Left cardiac atrium (tissue), 2 donors: ENCODE results near the gene CRAT. TPM values are rescaled to one million over a fixed set of nuclear protein-coding genes. Genes with fewer than 3 reads are reported as not detected.

Experiments
- total RNA-seq, 2 donors: library from RNA; stranded (reverse); fragmentation: NEBNext Ultra II Directional; extraction: Animal tissue kit (Norgen Biotek cat#: 25700); gene quantifications; one replicate each; pipeline ENCODE4 v1.2.1, GENCODE V29; 2021
- donor health status: DM: no; HTN: yes; CAD: no; lungs with severe emphysema.
- donor health status: DM: yes; HTN: yes; CAD: no.

CRAT gene
- total RNA-seq, 2 donors from 2014 or later, result 58.4 to 61.1 TPM

Other genes with a start within 250 kb of the CRAT start
- gene KYAT1, start 228.8 kb downstream of the CRAT start, total RNA-seq, result 10 to 100 TPM; 10.4 to 10.8 TPM
- 10 to 100 TPM; 23.7 to 47.8 TPM for gene LRRC8A, start 228.7 kb downstream of the CRAT start, total RNA-seq
- gene PHYHD1, start 189.8 kb downstream of the CRAT start, total RNA-seq, result 10 to 100 TPM; 21.4 to 28.2 TPM
- gene DOLK, start 163.2 kb downstream of the CRAT start, total RNA-seq, result 10 to 100 TPM in 1 of 2 donors, 1 to 10 TPM in 1; 9.3 to 11.3 TPM
- gene NUP188, start 163.1 kb downstream of the CRAT start, total RNA-seq, result 10 to 100 TPM; 14.8 to 30.0 TPM
- gene SH3GLB2, start 82.5 kb downstream of the CRAT start, total RNA-seq, result 10 to 100 TPM; 35.5 to 39.6 TPM
- 10 to 100 TPM; 31.8 to 36.3 TPM for gene MIGA2, start 74.2 kb downstream of the CRAT start, total RNA-seq
- 1 to 10 TPM; 4.5 to 5.0 TPM for gene DOLPP1, start 29.7 kb downstream of the CRAT start, total RNA-seq
- gene PTPA, start 622 bp upstream of the CRAT start, total RNA-seq, result 100 to 1,000 TPM; 113 to 131 TPM
- gene IER5L, start 67.5 kb upstream of the CRAT start, total RNA-seq, result 10 to 100 TPM in 1 of 2 donors, 1 to 10 TPM in 1; 5.4 to 13.1 TPM